Neural crest cell (in vitro differentiated cells): ENCODE results near the gene ADAMTSL5. TPM values are rescaled to one million over a fixed set of nuclear protein-coding genes. Genes with fewer than 3 reads are reported as not detected.

ENCODE experiments used
- DNase-seq: peaks from one replicate; pipeline ENCODE4 v3.0.0; 2021; ENCODE audit warnings: low read depth, mixed read lengths, low spot score
- H3K27ac Mint-ChIP-seq: one replicate; pipeline ENCODE4 v1.8.0; 2021; ENCODE audit warnings: mild to moderate bottlenecking, mixed read lengths; ENCODE audit not compliant: unreplicated experiment
- H3K27me3 Mint-ChIP-seq: 2 replicates; pipeline ENCODE4 v1.8.0; 2021; ENCODE audit warnings: low read depth, mild to moderate bottlenecking, mixed read lengths
- H3K36me3 Mint-ChIP-seq: 2 replicates; pipeline ENCODE4 v1.8.0; 2021; ENCODE audit warnings: low read depth, mild to moderate bottlenecking, mixed read lengths
- H3K4me1 Mint-ChIP-seq: 2 replicates; pipeline ENCODE4 v1.8.0; 2021; ENCODE audit warnings: mixed read lengths
- H3K4me3 Mint-ChIP-seq: one replicate; pipeline ENCODE4 v1.8.0; 2021; ENCODE audit warnings: mild to moderate bottlenecking, mixed read lengths
- H3K9me3 Mint-ChIP-seq: 2 replicates; pipeline ENCODE4 v1.8.0; 2021; ENCODE audit warnings: mixed read lengths
- CTCF ChIP-seq: fragments of 200-600 bp; sonication (generic); conservative IDR thresholded peaks from 2 replicates; pipeline ENCODE4 v1.5.0; 2021; ENCODE audit warnings: antibody characterized with exemption, mild to moderate bottlenecking
- total RNA-seq: library from RNA; stranded (reverse); gene quantifications from 2 replicates; pipeline ENCODE4 v1.2.1, GENCODE V29; 2021

Gene ADAMTSL5
- total RNA-seq, 1 donor from 2014 or later = not detected

GRCh38 chr19:1556390-1557070 is 43.7 kb upstream of the ADAMTSL5 start:
- TF ChIP-seq CTCF = no peak
- DNase-seq = no peak
- Mint-ChIP-seq H3K36me3 (peaks cover 7% of the 10 kb centered on the region), H3K27ac (no peak overlapping the region), H3K4me3 (no peak overlapping the region), H3K9me3 (no peaks in the 10 kb centered on the region), H3K27me3 (peaks cover 8% of the 10 kb centered on the region), H3K4me1 (peaks cover 6% of the 10 kb centered on the region)

- H3K27ac Mint-ChIP-seq = no peak overlapping the region
- H3K27me3 Mint-ChIP-seq = peaks cover 8% of the 10 kb centered on the region
Measured at GRCh38 chr19:1555487-1556389, 42.9 kb upstream of the ADAMTSL5 start.

GRCh38 chr19:1554968-1555367 is 42.1 kb upstream of the ADAMTSL5 start:
- peaks cover 7% of the 10 kb centered on the region for H3K36me3 Mint-ChIP-seq
- no peaks in the 10 kb centered on the region for H3K9me3 Mint-ChIP-seq
- no peak for DNase-seq
- H3K27ac Mint-ChIP-seq = no peak overlapping the region
- peaks cover 6% of the 10 kb centered on the region for H3K4me1 Mint-ChIP-seq
- TF ChIP-seq CTCF = no peak
- H3K27me3 Mint-ChIP-seq = peaks cover 8% of the 10 kb centered on the region
- no peak overlapping the region for H3K4me3 Mint-ChIP-seq

More at GRCh38 chr19:1555487-1556389, 42.9 kb upstream of the ADAMTSL5 start:
- Mint-ChIP-seq H3K36me3 (peaks cover 7% of the 10 kb centered on the region), H3K9me3 (no peaks in the 10 kb centered on the region), H3K4me1 (peaks cover 6% of the 10 kb centered on the region), H3K4me3 (no peak overlapping the region)
- no peak for DNase-seq
- TF ChIP-seq CTCF = no peak

GRCh38 chr19:1553415-1553814 is 40.6 kb upstream of the ADAMTSL5 start:
- no peaks in the 10 kb centered on the region for H3K9me3 Mint-ChIP-seq
- H3K4me3 Mint-ChIP-seq = no peak overlapping the region
- TF ChIP-seq CTCF = no peak
- H3K4me1 Mint-ChIP-seq = peaks cover 4% of the 10 kb centered on the region
- H3K36me3 Mint-ChIP-seq = peaks cover 6% of the 10 kb centered on the region
- DNase-seq = no peak
- H3K27ac Mint-ChIP-seq = no peak overlapping the region
- peaks cover 8% of the 10 kb centered on the region for H3K27me3 Mint-ChIP-seq

GRCh38 chr19:1551068-1552040 is 38.5 kb upstream of the ADAMTSL5 start:
- peaks cover 4% of the 10 kb centered on the region for H3K36me3 Mint-ChIP-seq
- no peak for TF ChIP-seq CTCF
- H3K4me3 Mint-ChIP-seq = peak overlapping the region; percentile 39
- peaks cover 10% of the 10 kb centered on the region for H3K27me3 Mint-ChIP-seq
- H3K4me1 Mint-ChIP-seq = no peaks in the 10 kb centered on the region
- H3K27ac Mint-ChIP-seq = no peak overlapping the region
- no peak for DNase-seq
- H3K9me3 Mint-ChIP-seq = no peaks in the 10 kb centered on the region
